IMR-90 (cell line): ENCODE results near the gene MPZL1. TPM values are rescaled to one million over a fixed set of nuclear protein-coding genes. Genes with fewer than 3 reads are reported as not detected.

ENCODE experiments used
- ATAC-seq: fragments of 200-7000 bp; cut with Tn5 transposase; 2 replicates; pipeline ENCODE4 v1.9.1; 2020; ENCODE audit warnings: low read depth, mild to moderate bottlenecking, moderate library complexity
- BruUV-seq: library from RNA; stranded (reverse); fragments of 400-500 nt; replicated peaks from 2 replicates; lab custom pipeline; 2021; lab: Mats Ljungman, UMichigan
- CTCF ChIA-PET: fragments of 300-600 bp; formaldehyde crosslinking; extraction: SDS; loops from one replicate; lab custom pipeline; 2021; ENCODE audit warnings: antibody characterized with exemption; lab: Yijun Ruan, JAX
- POLR2A ChIA-PET: fragments of 300-600 bp; sonication (Branson Sonifier 250); formaldehyde crosslinking; loops from one replicate; lab custom pipeline; 2022; ENCODE audit warnings: antibody characterized with exemption; ENCODE audit not compliant: unreplicated experiment; lab: Charles Lee
- DNase-seq: peaks from one replicate; pipeline ENCODE4 v3.0.0; 2013
- H2AFZ ChIP-seq: replicated peaks from 2 replicates; pipeline ENCODE3; 2013; ENCODE audit warnings: low read length, mild to moderate bottlenecking; ENCODE audit not compliant: poor library complexity
- H2AK5ac ChIP-seq: 2 replicates; pipeline ENCODE4 v1.6.1; 2013; ENCODE audit warnings: low read depth, low read length, inconsistent platforms
- H2AK9ac ChIP-seq: replicated peaks from 2 replicates; pipeline ENCODE3; 2013; ENCODE audit warnings: mild to moderate bottlenecking, low read depth, low read length, moderate library complexity; ENCODE audit not compliant: poor library complexity
- H2BK120ac ChIP-seq: 2 replicates; pipeline ENCODE4 v1.6.1; 2013; ENCODE audit warnings: low read depth, low read length, inconsistent platforms
- H2BK15ac ChIP-seq: 3 replicates; pipeline ENCODE4 v1.6.1; 2013; ENCODE audit warnings: low read depth, low read length, inconsistent platforms
- H2BK20ac ChIP-seq: 2 replicates; pipeline ENCODE4 v1.6.1; 2013; ENCODE audit warnings: low read depth, mild to moderate bottlenecking, inconsistent platforms, low read length, moderate library complexity
- H2BK5ac ChIP-seq: 2 replicates; pipeline ENCODE4 v1.6.1; 2013; ENCODE audit warnings: mild to moderate bottlenecking, low read depth, low read length, inconsistent platforms; ENCODE audit not compliant: poor library complexity, severe bottlenecking
- H3K14ac ChIP-seq: replicated peaks from 2 replicates; pipeline ENCODE4 v1.6.1; 2013; ENCODE audit warnings: low read depth, low read length, inconsistent platforms
- H3K18ac ChIP-seq: 2 replicates; pipeline ENCODE4 v1.6.1; 2013; ENCODE audit warnings: low read depth, low read length, control low read depth
- H3K23ac ChIP-seq: 2 replicates; pipeline ENCODE4 v1.6.1; 2013; ENCODE audit warnings: low read depth, low read length, inconsistent platforms
- H3K27ac ChIP-seq: 2 replicates; pipeline ENCODE4 v1.5.1; 2013; ENCODE audit warnings: mild to moderate bottlenecking, control low read depth, low read length; ENCODE audit not compliant: insufficient read depth
- H3K27me3 ChIP-seq: 2 replicates; pipeline ENCODE4 v1.6.1; 2013; ENCODE audit warnings: low read length; ENCODE audit not compliant: control insufficient read depth, insufficient read depth
- H3K36me3 ChIP-seq: 2 replicates; pipeline ENCODE4 v1.6.1; 2013; ENCODE audit warnings: low read length, mixed read lengths; ENCODE audit not compliant: control insufficient read depth, insufficient read depth
- H3K4ac ChIP-seq: 2 replicates; pipeline ENCODE4 v1.6.1; 2013; ENCODE audit warnings: low read depth, low read length, inconsistent platforms
- H3K4me1 ChIP-seq: 2 replicates; pipeline ENCODE4 v1.6.1; 2013; ENCODE audit warnings: low read length, mixed read lengths; ENCODE audit not compliant: control insufficient read depth, insufficient read depth
- H3K4me2 ChIP-seq: 2 replicates; pipeline ENCODE4 v1.6.1; 2013; ENCODE audit warnings: low read depth, mild to moderate bottlenecking, control low read depth, low read length, moderate library complexity
- H3K4me3 ChIP-seq: 2 replicates; pipeline ENCODE4 v1.5.1; 2013; ENCODE audit warnings: low read depth, mild to moderate bottlenecking, control low read depth, low read length, moderate library complexity; ENCODE audit not compliant: insufficient read depth
- H3K56ac ChIP-seq: 2 replicates; pipeline ENCODE4 v1.6.1; 2013; ENCODE audit warnings: low read length, inconsistent platforms; ENCODE audit not compliant: insufficient read depth; ENCODE audit errors: extremely low read depth
- H3K79me1 ChIP-seq, 2 experiments: 2 replicates each; pipeline ENCODE4 v1.6.1; 2013; ENCODE audit warnings: low read length in 2 of 2, inconsistent platforms in 1 of 2, low read depth in 1 of 2
- H3K9ac ChIP-seq: 2 replicates; pipeline ENCODE4 v1.6.1; 2013; ENCODE audit warnings: low read depth, low read length, control low read depth
- H3K9me1 ChIP-seq: 2 replicates; pipeline ENCODE4 v1.6.1; 2013; ENCODE audit warnings: low read length, inconsistent platforms; ENCODE audit not compliant: insufficient read depth
- H3K9me3 ChIP-seq: 2 replicates; pipeline ENCODE4 v1.6.1; 2013; ENCODE audit warnings: low read length; ENCODE audit not compliant: control insufficient read depth, insufficient read depth
- H4K20me1 ChIP-seq: 2 replicates; pipeline ENCODE4 v1.6.1; 2013; ENCODE audit warnings: low read length, inconsistent platforms; ENCODE audit not compliant: insufficient read depth
- H4K5ac ChIP-seq: 2 replicates; pipeline ENCODE4 v1.6.1; 2013; ENCODE audit warnings: mild to moderate bottlenecking, low read depth, low read length, control low read depth
- H4K8ac ChIP-seq, 2 experiments: 2 replicates each; pipeline ENCODE4 v1.6.1; 2013; ENCODE audit warnings: low read depth in 2 of 2, low read length in 2 of 2, control low read depth in 1 of 2, inconsistent platforms in 1 of 2
- H4K91ac ChIP-seq: 2 replicates; pipeline ENCODE4 v1.6.1; 2013; ENCODE audit warnings: low read depth, low read length, inconsistent platforms; ENCODE audit not compliant: insufficient read depth
- CEBPB ChIP-seq: IDR thresholded peaks from 2 replicates; pipeline ENCODE4 v1.6.1; 2012; ENCODE audit warnings: low read depth, low read length, improper control_type of control experiment
- CHD1 ChIP-seq: IDR thresholded peaks from 2 replicates; pipeline ENCODE4 v1.6.1; 2012; ENCODE audit warnings: low read depth, low read length, improper control_type of control experiment
- CTCF ChIP-seq: conservative IDR thresholded peaks from 2 replicates; pipeline ENCODE4 v1.5.1; 2012; ENCODE audit warnings: mild to moderate bottlenecking, low read depth, low read length, improper control_type of control experiment
- ELK1 ChIP-seq: fragments of 150-350 bp; IDR thresholded peaks from 2 replicates; pipeline ENCODE4 v1.6.1; 2016; ENCODE audit warnings: low read depth, mild to moderate bottlenecking, low read length, moderate library complexity, borderline replicate concordance
- FOS ChIP-seq: fragments of 150-350 bp; IDR thresholded peaks from 2 replicates; pipeline ENCODE4 v1.6.1; 2016; ENCODE audit warnings: low read depth, low read length
- MAFK ChIP-seq: IDR thresholded peaks from 2 replicates; pipeline ENCODE4 v1.6.1; 2012; ENCODE audit warnings: low read depth, low read length, improper control_type of control experiment
- MAZ ChIP-seq: IDR thresholded peaks from 2 replicates; pipeline ENCODE4 v1.6.1; 2012; ENCODE audit warnings: low read depth, mild to moderate bottlenecking, low read length, improper control_type of control experiment, moderate library complexity, borderline replicate concordance
- RAD21 ChIP-seq: IDR thresholded peaks from 2 replicates; pipeline ENCODE4 v1.6.1; 2012; ENCODE audit warnings: low read length, improper control_type of control experiment
- SMC3 ChIP-seq: fragments of 150-350 bp; IDR thresholded peaks from 2 replicates; pipeline ENCODE4 v1.6.1; 2016; ENCODE audit warnings: low read depth, mild to moderate bottlenecking, antibody characterized with exemption, low read length, moderate library complexity
- USF2 ChIP-seq: fragments of 150-350 bp; IDR thresholded peaks from 2 replicates; pipeline ENCODE4 v1.6.1; 2017; ENCODE audit warnings: mild to moderate bottlenecking, antibody characterized with exemption, low read length, low read depth
- WGBS, 2 experiments: methylation state at CpG; one replicate each; pipeline versions ENCODE4 v1.1.5 to v1.1.7; 2013; ENCODE audit warnings: missing lambda C conversion rate in 2 of 2; ENCODE audit not compliant: insufficient read length in 1 of 2; ENCODE audit errors: extremely low coverage in 2 of 2; 5-methylcytosine and 5-hydroxymethylcytosine counted together
- dilution Hi-C: fragments of 300-500 bp; cut with HindIII; formaldehyde crosslinking; loops from one replicate; pipeline ENCODE4 v1.14.3; 2018; ENCODE audit warnings: low sequenced_read_pairs; ENCODE audit not compliant: unreplicated experiment
- in situ Hi-C: fragments of 300-500 bp; cut with MboI; formaldehyde crosslinking; loops from 3 replicates; pipeline ENCODE4 v1.14.3; 2019; ENCODE audit warnings: low sequenced_read_pairs, inconsistent platforms, mixed read lengths
- intact Hi-C: fragments of 100-400 bp; cut with micrococcal nuclease; formaldehyde crosslinking; loops from 2 replicates; pipeline ENCODE4 v1.10.0; 2022
- polyA plus RNA-seq, 3 experiments: library from polyadenylated mRNA; depleted of rRNA; stranded (reverse); fragments of >200 nt; gene quantifications; 2 replicates each; pipeline ENCODE4 v1.2.3, GENCODE V29; 2012; ENCODE audit warnings: low replicate concordance in 1 of 3
- total RNA-seq: library from RNA; depleted of rRNA; stranded (reverse); fragments of >200 nt; gene quantifications from 2 replicates; pipeline ENCODE4 v1.2.3, GENCODE V29; 2012

The MPZL1 gene
- total and polyA plus RNA-seq, 2 of the 4 experiments (the other 2 are of a cell fraction) = 55.3 to 87.3 TPM

- no peak overlapping the region for H3K9ac ChIP-seq
- peaks cover 10% of the 10 kb centered on the region for H4K20me1 ChIP-seq
- DNase-seq (no peak), ATAC-seq (no peak)
- peak overlapping the region; percentile 22 for H2BK5ac ChIP-seq
- no peaks in the 10 kb centered on the region for H3K9me3 ChIP-seq
- H3K79me1 ChIP-seq = peaks cover 0 to 45% of the 10 kb centered on the region in 2 experiments; a peak in 2 of 4 replicates
- peaks cover 22% of the 10 kb centered on the region for H3K4me1 ChIP-seq
- peak overlapping the region; percentile 21; the same call in 1 of the 2 replicates for H3K56ac ChIP-seq
- no peak overlapping the region for H3K4me2 ChIP-seq
- H3K36me3 ChIP-seq = peaks cover 17% of the 10 kb centered on the region
- intact Hi-C loops (loop anchor here (5.0 kb wide), 1 partner anchor 288 kb away; no protein-coding TSS in a partner anchor), in situ Hi-C loops (no loop called here), dilution Hi-C loops (no loop called here)
- H3K18ac ChIP-seq = peak overlapping the region; percentile 28; the same call in 1 of the 2 replicates
- 0 out of 2 replicates have a peak overlapping the region, but pooled peaks have one; percentile 33 for H2BK120ac ChIP-seq
- peak overlapping the region; percentile 56; the same call in 1 of the 2 replicates for H2AK5ac ChIP-seq
- 0 out of 2 replicates have a peak overlapping the region, but pooled peaks have one; percentile 40 for H2BK20ac ChIP-seq
- ChIA-PET POLR2A (no interaction called here), CTCF (no interaction called here)
- 0 out of 2 replicates have a peak overlapping the region, but pooled peaks have one; percentile 11 for H3K14ac ChIP-seq
- no peak overlapping the region for H4K5ac ChIP-seq
- BruUV-seq = no TSS peak
- no peak overlapping the region; the same call in 1 of the 2 replicates for H4K91ac ChIP-seq
- H2AK9ac ChIP-seq = peak overlapping the region; percentile 1
- H3K4me3 ChIP-seq = no peak overlapping the region
- TF ChIP-seq FOS (no peak), CTCF (no peak), RAD21 (no peak), CEBPB (no peak), MAZ (no peak), ELK1 (no peak), CHD1 (no peak), USF2 (no peak), MAFK (no peak), SMC3 (no peak)
- H4K8ac ChIP-seq = peak overlapping the region in 1 of 2 experiments; percentile 23; a peak in 1 of 4 replicates
- H2BK15ac ChIP-seq = peak overlapping the region; percentile 58; the same call in 1 of the 3 replicates
- WGBS, 2 experiments = no CpG with 5 or more reads among the region's 1 CpG
- peak overlapping the region; percentile 11; the same call in 1 of the 2 replicates for H3K4ac ChIP-seq
- H2AFZ ChIP-seq = no peak overlapping the region
- peak overlapping the region; percentile 29; the same call in 1 of the 2 replicates for H3K23ac ChIP-seq
- no peak overlapping the region for H3K27ac ChIP-seq
- H3K9me1 ChIP-seq = peaks cover 21% of the 10 kb centered on the region
- H3K27me3 ChIP-seq = no peaks in the 10 kb centered on the region
These were observed 72.3 kb downstream of the MPZL1 start for GRCh38 chr1:167794043-167794442.
